Fibroblast of lung (primary cell): Measurements from ENCODE around the gene PCBP3. TPM values are rescaled to one million over a fixed set of nuclear protein-coding genes. Genes with fewer than 3 reads are reported as not detected.
"Not testable (repeated sequence)": the region's sequence is repeated elsewhere in the genome, so short reads cannot be mapped to it uniquely, and the experiment has no call there.

Experiments
- DNase-seq, 2 donors: peaks; one replicate each; pipeline versions ENCODE4 v3.0.0 to v3.0.0-alpha.2; 2010; ENCODE audit warnings: low read depth in 2 of 2
- H2AFZ ChIP-seq: 2 replicates; pipeline ENCODE4 v1.5.1; 2012; ENCODE audit warnings: low read length, control low read depth, inconsistent platforms
- H3K27ac ChIP-seq: 2 replicates; pipeline ENCODE4 v1.5.1; 2011; ENCODE audit warnings: low read length, control low read depth; ENCODE audit not compliant: insufficient read depth
- H3K27me3 ChIP-seq: 2 replicates; pipeline ENCODE4 v1.5.1; 2011; ENCODE audit warnings: mild to moderate bottlenecking, low read length; ENCODE audit not compliant: control insufficient read depth, insufficient read depth
- H3K36me3 ChIP-seq: 2 replicates; pipeline ENCODE4 v1.5.1; 2011; ENCODE audit warnings: low read length; ENCODE audit not compliant: control insufficient read depth, insufficient read depth
- H3K4me1 ChIP-seq: 2 replicates; pipeline ENCODE4 v1.5.1; 2011; ENCODE audit warnings: low read length; ENCODE audit not compliant: control insufficient read depth, insufficient read depth; ENCODE audit errors: extremely low read depth
- H3K4me2 ChIP-seq: 2 replicates; pipeline ENCODE4 v1.5.1; 2011; ENCODE audit warnings: low read length, control low read depth; ENCODE audit not compliant: insufficient read depth; ENCODE audit errors: extremely low read depth
- H3K4me3 ChIP-seq, 4 experiments: fragments of 200-600 bp in 1 of 4; sonication (generic) in 1 of 4; replicated peaks in 1 of 4; 2 replicates each; pipeline ENCODE4 v1.5.1; 2011 to 2016; ENCODE audit warnings: low read length in 4 of 4, low read depth in 3 of 4, mild to moderate bottlenecking in 3 of 4, control low read depth in 2 of 4, inconsistent platforms in 1 of 4, mixed read lengths in 1 of 4; ENCODE audit not compliant: insufficient read depth in 1 of 4; ENCODE audit errors: control extremely low read depth in 1 of 4
- H3K79me2 ChIP-seq: 2 replicates; pipeline ENCODE4 v1.5.1; 2012; ENCODE audit warnings: mild to moderate bottlenecking, low read length, inconsistent platforms; ENCODE audit not compliant: control insufficient read depth, insufficient read depth
- H3K9ac ChIP-seq: 2 replicates; pipeline ENCODE4 v1.5.1; 2011; ENCODE audit warnings: mild to moderate bottlenecking, low read length, control low read depth; ENCODE audit not compliant: insufficient read depth
- H3K9me3 ChIP-seq: 2 replicates; pipeline ENCODE4 v1.5.1; 2012; ENCODE audit warnings: low read depth, low read length; ENCODE audit not compliant: control insufficient read depth, insufficient read depth
- H4K20me1 ChIP-seq: 2 replicates; pipeline ENCODE4 v1.5.1; 2011; ENCODE audit warnings: low read length; ENCODE audit not compliant: control insufficient read depth, insufficient read depth; ENCODE audit errors: extremely low read depth
- CTCF ChIP-seq, 2 donors: IDR thresholded peaks in 1 of 2; conservative IDR thresholded peaks in 1 of 2; 1 replicate in 1 of 2; 2 replicates in 1 of 2; pipeline ENCODE4 v1.5.1; 2011 to 2012; ENCODE audit warnings: low read length in 2 of 2, control low read depth in 1 of 2, inconsistent platforms in 1 of 2, low read depth in 1 of 2, mild to moderate bottlenecking in 1 of 2
- EZH2 ChIP-seq: IDR thresholded peaks from 2 replicates; pipeline ENCODE4 v1.5.1; 2012; ENCODE audit warnings: low read length, control low read depth, mild to moderate bottlenecking; ENCODE audit errors: missing control alignments
- polyA plus RNA-seq, 2 donors: library from polyadenylated mRNA; depleted of rRNA in 1 of 2; stranded (reverse) in 1 of 2; unstranded in 1 of 2; fragments of >200 nt; gene quantifications; 2 replicates each; pipeline ENCODE4 v1.2.1, GENCODE V29; 2011 to 2012; ENCODE audit warnings: missing spikeins in 1 of 2
- total RNA-seq: library from RNA; depleted of rRNA; stranded (reverse); fragments of >200 nt; gene quantifications from 2 replicates; pipeline ENCODE4 v1.2.1, GENCODE V29; 2014

Gene PCBP3
- total and polyA plus RNA-seq, 2 donors (not counting 1 experiment from before 2014, with no cell fraction given) = 0.51 to 1.7 TPM

- Histone ChIP-seq H2AFZ (no peak overlapping the region), H4K20me1 (no peaks in the 10 kb centered on the region), H3K9me3 (no peaks in the 10 kb centered on the region), H3K27ac (peak overlapping the region; percentile 18), H3K9ac (no peak overlapping the region), H3K27me3 (no peaks in the 10 kb centered on the region), H3K4me3 (peak overlapping the region in 1 of 4 experiments; percentile 42), H3K4me2 (peak overlapping the region; percentile 9), H3K79me2 (no peaks in the 10 kb centered on the region), H3K36me3 (no peaks in the 10 kb centered on the region), H3K4me1 (peaks cover 17% of the 10 kb centered on the region)
- no peak for TF ChIP-seq EZH2
- TF ChIP-seq CTCF (conservative IDR thresholded peaks at IDR 0.05 in 1 of 2, IDR thresholded peaks at IDR 0.05 in 1 of 2; ENCODE audit: low read depth in 1 of 2, low read length in 2 of 2) = no peak
- peak; percentile 31 to 90 for DNase-seq
Observed at GRCh38 chr21:45957981-45958600, 314.6 kb downstream of the PCBP3 start.

- no peak overlapping the region for H2AFZ ChIP-seq
- no peak for DNase-seq
- TF ChIP-seq CTCF (conservative IDR thresholded peaks at IDR 0.05 in 1 of 2, IDR thresholded peaks at IDR 0.05 in 1 of 2; ENCODE audit: low read depth in 1 of 2, low read length in 2 of 2) (no peak), EZH2 (no peak)
- no peaks in the 10 kb centered on the region for H3K27me3 ChIP-seq
- no peaks in the 10 kb centered on the region for H3K79me2 ChIP-seq
- no peak overlapping the region for H3K4me2 ChIP-seq
- no peak overlapping the region for H3K27ac ChIP-seq
- no peak overlapping the region for H3K9ac ChIP-seq
- H3K4me3 ChIP-seq = no peak overlapping the region
- H4K20me1 ChIP-seq = no peaks in the 10 kb centered on the region
- peaks cover 11% of the 10 kb centered on the region for H3K4me1 ChIP-seq
- no peaks in the 10 kb centered on the region for H3K9me3 ChIP-seq
- H3K36me3 ChIP-seq = no peaks in the 10 kb centered on the region
Observed at GRCh38 chr21:45959182-45959581, 315.7 kb downstream of the PCBP3 start.

GRCh38 chr21:45959779-45960390 is 316.4 kb downstream of the PCBP3 start:
- H3K4me2 ChIP-seq = no peak overlapping the region
- H3K4me3 ChIP-seq = no peak overlapping the region
- TF ChIP-seq EZH2 (no peak), CTCF (conservative IDR thresholded peaks at IDR 0.05 in 1 of 2, IDR thresholded peaks at IDR 0.05 in 1 of 2; ENCODE audit: low read depth in 1 of 2, low read length in 2 of 2) (no peak)
- H3K9ac ChIP-seq = no peak overlapping the region
- DNase-seq = no peak
- H3K4me1 ChIP-seq = peaks cover 8% of the 10 kb centered on the region
- H2AFZ ChIP-seq = no peak overlapping the region
- no peak overlapping the region for H3K27ac ChIP-seq
- no peaks in the 10 kb centered on the region for H4K20me1 ChIP-seq
- no peaks in the 10 kb centered on the region for H3K79me2 ChIP-seq
- no peaks in the 10 kb centered on the region for H3K36me3 ChIP-seq
- H3K27me3 ChIP-seq = no peaks in the 10 kb centered on the region
- no peaks in the 10 kb centered on the region for H3K9me3 ChIP-seq

GRCh38 chr21:45961408-45961807 is 317.9 kb downstream of the PCBP3 start:
- not testable (repeated sequence) for H3K36me3 ChIP-seq, H3K9me3 ChIP-seq, H2AFZ ChIP-seq, H4K20me1 ChIP-seq, DNase-seq, H3K4me1 ChIP-seq, H3K4me2 ChIP-seq, H3K79me2 ChIP-seq, H3K27ac ChIP-seq, H3K4me3 ChIP-seq, H3K9ac ChIP-seq, H3K27me3 ChIP-seq
